Stimulated activated CD4-positive, alpha-beta T cell treated with anti-CD3 and anti-CD28 coated beads, TNF-alpha, amount 100 ng/mL, for 24 hours (primary cell): ENCODE data around the gene WDR49.

Experiments used
- DNase-seq, 3 experiments: peaks; one replicate each; pipeline ENCODE4 v3.0.0-alpha.2; 2020; ENCODE audit warnings: low read depth in 3 of 3

Gene WDR49

DNA sequence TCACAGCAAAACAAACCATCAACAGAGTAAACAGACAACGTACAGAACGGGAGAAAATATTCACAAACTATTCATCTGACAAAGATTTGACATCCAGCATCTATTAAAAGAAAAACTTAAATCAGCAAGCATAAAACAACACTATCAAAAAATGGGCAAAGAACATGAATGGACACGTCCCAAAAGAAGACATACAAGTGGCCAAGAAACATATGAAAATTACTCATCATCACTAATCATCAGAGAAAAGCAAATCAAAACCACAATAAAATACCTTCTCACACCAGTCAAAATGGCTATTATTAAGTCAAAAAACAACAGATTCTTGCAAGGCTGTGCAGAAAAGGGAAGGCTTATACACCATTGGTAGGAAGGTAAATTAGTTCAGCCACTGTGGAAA is 166.2 kb downstream of the WDR49 start:
- no peak for DNase-seq

- DNase-seq: no peak
These were observed 169.2 kb downstream of the WDR49 start for GRCh38 chr3:167484551-167484950.

- no peak for DNase-seq
These were observed 169.8 kb downstream of the WDR49 start for GRCh38 chr3:167483708-167484475.

DNA sequence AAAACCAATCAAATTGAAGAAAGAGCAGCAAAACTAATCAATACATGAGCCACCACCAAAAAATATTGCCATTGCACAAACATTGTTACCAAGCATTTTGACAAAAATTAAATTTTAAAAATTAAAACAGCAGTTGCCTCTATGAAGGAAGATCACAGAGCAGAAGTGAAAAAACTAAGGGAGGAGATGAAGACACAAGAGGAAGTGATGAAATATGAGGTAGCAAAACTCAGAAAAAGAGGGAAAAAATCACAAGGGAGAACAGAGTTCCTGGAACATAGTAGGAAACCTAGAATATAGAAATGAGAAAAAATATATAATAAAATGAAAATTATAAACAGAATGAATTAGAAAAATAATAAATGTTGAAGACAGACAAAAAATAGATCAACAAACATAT is 172.6 kb downstream of the WDR49 start:
- DNase-seq: no peak

- no peak for DNase-seq
These were observed 173.0 kb downstream of the WDR49 start for GRCh38 chr3:167480748-167481147.

- DNase-seq: no peak
These were observed 179.9 kb downstream of the WDR49 start, which contains the start of gene SERPINI2 for GRCh38 chr3:167473863-167474262. SERPINI2 (minus strand) TSS chr3:167474042; CDS start chr3:167471834, 2,208 bp downstream.

DNA sequence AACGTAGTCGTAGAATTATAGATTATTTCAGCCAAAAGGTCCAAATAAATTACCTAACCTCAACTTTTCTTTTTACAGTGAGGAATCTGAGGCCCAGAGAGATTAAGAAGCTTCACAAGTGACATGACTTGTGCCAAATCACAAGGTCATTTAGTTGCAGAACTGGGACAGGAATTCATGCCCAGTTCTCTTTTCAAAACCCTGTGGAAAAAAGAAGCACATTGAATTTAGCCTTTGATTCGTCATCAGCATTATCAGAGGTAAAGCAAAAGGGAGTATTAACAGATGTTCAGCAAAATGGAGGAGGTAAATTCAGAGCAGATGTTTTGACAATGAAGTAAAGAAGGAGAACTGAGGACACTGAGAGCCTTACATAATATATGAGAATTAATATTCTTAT is 184.4 kb downstream of the WDR49 start:
- no peak for DNase-seq

- no peak for DNase-seq
These were observed 185.7 kb downstream of the WDR49 start for GRCh38 chr3:167467848-167468611.

GRCh38 chr3:167466966-167467365 is 186.8 kb downstream of the WDR49 start:
- no peak for DNase-seq

GRCh38 chr3:167456157-167456799 is 197.5 kb downstream of the WDR49 start:
- DNase-seq: no peak

- DNase-seq: no peak
These were observed 199.9 kb downstream of the WDR49 start for GRCh38 chr3:167453815-167454214.

- no peak for DNase-seq
These were observed 202.5 kb downstream of the WDR49 start for GRCh38 chr3:167451282-167451681.

- no peak for DNase-seq
These were observed 203.1 kb downstream of the WDR49 start for GRCh38 chr3:167450675-167451074.

- DNase-seq: no peak
These were observed 203.5 kb downstream of the WDR49 start for GRCh38 chr3:167450195-167450594.

DNA sequence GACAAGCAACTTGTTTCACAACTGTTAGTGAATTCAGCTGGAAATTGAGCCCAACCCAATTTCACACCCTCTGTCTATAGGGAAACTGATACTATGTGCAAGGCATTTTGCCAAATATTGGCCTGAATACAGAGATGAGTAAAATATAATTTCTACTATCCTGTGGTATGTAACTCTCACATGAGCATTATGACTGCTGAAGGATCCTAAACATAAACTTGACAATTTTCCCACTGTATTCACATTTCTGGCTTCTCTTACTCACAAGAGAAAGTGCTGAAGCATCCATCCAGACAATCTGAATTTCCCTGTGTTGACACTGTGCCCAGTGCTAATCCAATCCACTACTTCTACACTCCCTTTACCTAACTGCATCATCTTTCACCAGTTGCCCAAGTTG is 208.3 kb downstream of the WDR49 start:
- no peak for DNase-seq

DNA sequence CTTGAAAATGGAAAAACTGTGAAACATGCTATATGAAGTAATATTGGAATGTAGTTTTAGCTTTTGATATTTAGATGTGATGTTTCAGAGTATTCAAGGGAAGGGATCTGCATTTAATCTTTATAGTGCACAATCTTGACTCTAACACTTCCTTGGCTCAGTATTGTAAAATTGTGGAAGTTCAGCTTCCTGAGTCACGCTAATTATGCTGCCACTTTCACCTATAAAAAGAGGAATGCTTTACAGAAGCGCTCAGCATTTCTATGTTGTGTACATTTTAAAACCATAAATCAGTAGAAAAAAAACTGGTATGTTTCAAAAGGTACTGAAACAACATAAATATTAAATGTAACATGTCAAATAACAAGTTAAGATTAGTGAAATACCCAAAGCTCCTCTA is 212.5 kb downstream of the WDR49 start:
- no peak for DNase-seq

- DNase-seq: no peak
These were observed 216.2 kb downstream of the WDR49 start for GRCh38 chr3:167437428-167438139.
